ENCODE measurements around the gene ZKSCAN7. TPM values are rescaled to one million over a fixed set of nuclear protein-coding genes. Genes with fewer than 3 reads are reported as not detected.

Gene ZKSCAN7
- total and polyA plus RNA-seq, 2 experiments from 2014 or later: 6.0 to 9.9 TPM

- DNase-seq (ENCODE audit: low spot score): no peak
- H3K27me3 ChIP-seq: no peaks in the 10 kb centered on the region
- H3K36me3 ChIP-seq (replicated peaks; ENCODE audit: insufficient read depth, low read depth): no peaks in the 10 kb centered on the region
- no peaks in the 10 kb centered on the region for H3K9me3 ChIP-seq (ENCODE audit: low read depth)
- no peaks in the 10 kb centered on the region for H3K9me2 ChIP-seq (replicated peaks; ENCODE audit: insufficient read depth)
- peaks cover 5% of the 10 kb centered on the region for H3K79me2 ChIP-seq
- H3K27ac ChIP-seq: no peak overlapping the region
- no peak overlapping the region for H3K4me2 ChIP-seq
- no peaks in the 10 kb centered on the region for H4K20me1 ChIP-seq (ENCODE audit: insufficient read depth, poor library complexity, severe bottlenecking)
- H3K4me1 ChIP-seq (ENCODE audit: insufficient read depth): no peaks in the 10 kb centered on the region
- H3K4me3 ChIP-seq: no peak overlapping the region
- no peak overlapping the region for H2AFZ ChIP-seq
- TF ChIP-seq EZH2 (IDR thresholded peaks at IDR 0.05; ENCODE audit: borderline replicate concordance): no peak
- TF ChIP-seq CTCF (IDR thresholded peaks at IDR 0.05; ENCODE audit: poor library complexity): no peak
- no peak for TF ChIP-seq EZH2phosphoT487 (IDR thresholded peaks at IDR 0.05; ENCODE audit: low read depth, severe bottlenecking, unreplicated experiment)
Measured at GRCh38 chr3:44612678-44613077, 57.7 kb downstream of the ZKSCAN7 start.

Other genes starting within 250 kb of the ZKSCAN7 start
- 36.3 and 37.4 TPM in 2 replicates for gene TCAIM, start 216.4 kb upstream of the ZKSCAN7 start, total RNA-seq
- 19.6 and 20.7 TPM in 2 replicates for gene TCAIM, start 216.4 kb upstream of the ZKSCAN7 start, polyA plus RNA-seq
- gene ZNF445, start 77.5 kb upstream of the ZKSCAN7 start, total RNA-seq: 10.5 and 14.7 TPM in 2 replicates
- 6.1 and 6.4 TPM in 2 replicates for gene ZNF445, start 77.5 kb upstream of the ZKSCAN7 start, polyA plus RNA-seq
- gene ZNF660, start 29.8 kb downstream of the ZKSCAN7 start, total RNA-seq: 4.5 and 9.8 TPM in 2 replicates
- gene ZNF660, start 29.8 kb downstream of the ZKSCAN7 start, polyA plus RNA-seq: 4.0 and 4.6 TPM in 2 replicates
- gene ZNF197, start 69.8 kb downstream of the ZKSCAN7 start, total RNA-seq: 17.1 and 17.5 TPM in 2 replicates
- 5.3 and 7.1 TPM in 2 replicates for gene ZNF197, start 69.8 kb downstream of the ZKSCAN7 start, polyA plus RNA-seq
- 9.6 and 15.3 TPM in 2 replicates for gene ZNF35, start 93.5 kb downstream of the ZKSCAN7 start, total RNA-seq
- gene ZNF35, start 93.5 kb downstream of the ZKSCAN7 start, polyA plus RNA-seq: 3.4 and 4.2 TPM in 2 replicates
- 1.8 and 3.3 TPM in 2 replicates for gene ZNF502, start 157.5 kb downstream of the ZKSCAN7 start, total RNA-seq
- 1.2 and 2.6 TPM in 2 replicates for gene ZNF502, start 157.5 kb downstream of the ZKSCAN7 start, polyA plus RNA-seq
- 2.6 and 7.3 TPM in 2 replicates for gene ZNF501, start 174.4 kb downstream of the ZKSCAN7 start, total RNA-seq
- gene ZNF501, start 174.4 kb downstream of the ZKSCAN7 start, polyA plus RNA-seq: 1.6 and 4.8 TPM in 2 replicates
- 24.0 and 25.1 TPM in 2 replicates for gene KIAA1143, start 206.4 kb downstream of the ZKSCAN7 start, total RNA-seq
- 11.4 and 11.5 TPM in 2 replicates for gene KIAA1143, start 206.4 kb downstream of the ZKSCAN7 start, polyA plus RNA-seq
- gene KIF15, start 206.6 kb downstream of the ZKSCAN7 start, total RNA-seq: 2.7 and 4.1 TPM in 2 replicates
- 1.4 and 2.6 TPM in 2 replicates for gene KIF15, start 206.6 kb downstream of the ZKSCAN7 start, polyA plus RNA-seq